TTC549 (cell line): ENCODE results near the gene MAGEB3.
"Not testable (repeated sequence)": the region's sequence is repeated elsewhere in the genome, so short reads cannot be mapped to it uniquely, and the experiment has no call there.

Experiments
- FAIRE-seq: peaks from 2 replicates; lab custom pipeline; 2012; peaks lifted over from hg19 to GRCh38; lab: Jason Lieb, UNC

MAGEB3 gene

GRCh38 chrX:30230395-30230794 lies at the start of gene MAGEB3:
Gene MAGEB3, plus strand, starts transcription at chrX:30230657. Its CDS starts 5,268 bp downstream, at chrX:30235925.
- no peak for FAIRE-seq

DNA sequence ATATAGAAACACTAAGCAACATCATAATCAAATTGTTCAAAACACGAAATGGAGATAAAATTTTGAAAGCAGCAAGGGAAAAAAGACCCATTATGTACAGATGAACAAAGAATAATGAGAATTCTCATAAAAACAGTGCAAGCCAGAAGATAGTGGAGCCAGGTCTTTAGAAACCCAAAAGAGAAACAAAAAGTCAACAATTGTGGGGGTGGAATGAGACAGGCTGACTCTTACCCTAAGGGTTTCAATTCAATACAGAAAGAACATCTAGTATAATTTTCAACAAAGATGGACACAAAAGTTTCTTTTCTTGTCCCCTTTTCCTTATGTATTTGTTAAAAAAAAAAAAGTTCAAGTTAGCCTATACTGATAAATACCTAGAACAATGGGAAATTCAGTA lies 49.1 kb upstream of the MAGEB3 start:
- FAIRE-seq: no peak

DNA sequence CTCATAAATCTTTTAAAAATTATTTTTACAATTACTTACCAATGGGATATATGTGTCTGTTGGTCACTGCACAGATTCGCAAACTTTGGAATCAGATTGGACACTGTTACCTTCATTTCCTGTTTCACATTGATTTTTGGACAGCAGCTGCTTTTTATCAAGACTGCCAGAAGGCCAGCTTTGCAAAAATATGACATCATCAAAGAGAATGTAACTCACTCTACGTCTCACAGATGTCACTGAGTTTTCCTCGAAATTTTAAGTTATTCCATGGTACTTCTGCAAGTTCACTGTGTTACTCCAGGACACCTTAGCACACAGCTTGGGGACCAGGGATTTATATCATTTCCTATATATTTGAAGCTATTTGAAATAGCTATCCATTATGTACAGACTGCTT lies 46.9 kb upstream of the MAGEB3 start:
- FAIRE-seq: no peak

DNA sequence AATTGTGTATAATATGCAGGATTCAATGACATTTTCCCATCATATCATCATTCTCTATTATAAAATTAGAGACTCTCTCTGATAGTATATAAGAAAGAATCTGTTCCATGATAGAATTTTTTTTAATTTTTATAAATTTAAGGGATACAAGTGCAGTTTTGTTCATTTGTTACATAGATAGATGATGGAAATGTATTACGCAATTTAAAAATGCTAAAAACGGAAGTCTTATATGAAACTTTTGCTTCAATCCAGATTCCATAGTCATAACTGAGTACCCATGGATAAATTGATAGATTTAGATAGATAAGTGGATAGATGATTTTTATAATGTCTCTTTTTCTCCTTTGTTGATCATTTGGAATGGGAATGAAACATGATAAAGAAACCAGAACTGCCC lies 40.0 kb upstream of the MAGEB3 start:
- no peak for FAIRE-seq

- FAIRE-seq: not testable (repeated sequence)
These were observed 36.5 kb upstream of the MAGEB3 start for GRCh38 chrX:30193910-30194309.

GRCh38 chrX:30196322-30196721 lies 34.1 kb upstream of the MAGEB3 start:
- no peak for FAIRE-seq

- no peak for FAIRE-seq
These were observed 18.3 kb upstream of the MAGEB3 start for GRCh38 chrX:30212172-30212571.

- FAIRE-seq: no peak
These were observed 15.1 kb upstream of the MAGEB3 start, which contains the start of gene MAGEB2 for GRCh38 chrX:30215357-30215843. Gene MAGEB2, plus strand, starts transcription at chrX:30215563. Its CDS starts 3,018 bp downstream, at chrX:30218581.

DNA sequence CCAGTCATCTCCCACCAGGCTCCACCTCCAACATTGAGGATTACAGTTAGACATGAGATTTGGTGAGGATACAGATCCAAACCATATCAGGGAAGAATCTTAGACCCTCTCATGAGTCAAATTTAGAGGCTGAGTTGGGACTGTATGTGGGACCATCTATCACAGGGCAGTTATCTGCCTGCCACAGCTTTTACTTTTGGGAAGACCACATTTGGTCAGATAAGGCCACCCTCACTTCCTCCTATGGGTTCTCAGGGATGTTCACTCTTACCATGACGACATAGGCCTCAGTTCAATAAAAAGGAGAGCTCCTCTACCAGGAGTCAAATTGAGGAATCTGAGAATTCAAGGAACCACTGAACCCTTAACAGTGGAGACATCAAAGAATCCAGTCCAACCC lies 13.0 kb upstream of the MAGEB3 start:
- FAIRE-seq: no peak

DNA sequence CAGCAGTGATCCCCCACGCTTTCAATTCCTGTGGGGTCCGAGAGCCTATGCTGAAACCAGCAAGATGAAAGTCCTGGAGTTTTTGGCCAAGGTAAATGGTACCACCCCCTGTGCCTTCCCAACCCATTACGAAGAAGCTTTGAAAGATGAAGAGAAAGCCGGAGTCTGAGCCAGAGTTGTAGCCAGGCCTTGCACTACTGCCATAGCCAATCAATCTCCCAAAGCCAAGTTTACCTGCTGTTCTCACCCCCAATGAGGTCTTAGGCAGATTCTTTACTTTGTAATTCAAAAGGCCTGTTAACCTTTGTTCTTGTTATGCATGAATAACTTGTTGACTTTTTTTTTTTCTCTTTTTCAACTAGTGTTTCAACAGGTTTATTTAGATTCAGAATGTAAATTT lies 11.1 kb upstream of the MAGEB3 start:
- no peak for FAIRE-seq

GRCh38 chrX:30220661-30221060 lies 9.8 kb upstream of the MAGEB3 start:
- FAIRE-seq: no peak

DNA sequence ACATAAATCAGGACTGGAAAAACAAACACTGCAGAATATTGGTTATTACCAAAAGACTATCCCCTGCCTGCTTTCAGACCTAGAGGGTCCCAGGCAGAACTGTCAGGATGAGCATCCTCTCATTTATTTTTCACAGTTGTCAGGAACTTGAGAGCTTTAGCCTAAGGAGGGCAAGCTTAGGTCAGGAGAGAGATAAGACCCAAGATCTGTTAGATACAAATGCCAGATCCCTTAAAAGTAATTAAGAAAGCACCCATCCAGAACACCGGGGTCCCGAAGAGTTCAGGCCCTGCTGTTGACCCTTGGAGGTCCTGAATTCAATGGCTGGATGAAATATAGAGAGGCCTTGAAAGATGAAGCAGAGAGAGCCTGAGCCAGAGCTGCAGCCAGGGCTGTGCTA lies 5.9 kb upstream of the MAGEB3 start:
- no peak for FAIRE-seq

DNA sequence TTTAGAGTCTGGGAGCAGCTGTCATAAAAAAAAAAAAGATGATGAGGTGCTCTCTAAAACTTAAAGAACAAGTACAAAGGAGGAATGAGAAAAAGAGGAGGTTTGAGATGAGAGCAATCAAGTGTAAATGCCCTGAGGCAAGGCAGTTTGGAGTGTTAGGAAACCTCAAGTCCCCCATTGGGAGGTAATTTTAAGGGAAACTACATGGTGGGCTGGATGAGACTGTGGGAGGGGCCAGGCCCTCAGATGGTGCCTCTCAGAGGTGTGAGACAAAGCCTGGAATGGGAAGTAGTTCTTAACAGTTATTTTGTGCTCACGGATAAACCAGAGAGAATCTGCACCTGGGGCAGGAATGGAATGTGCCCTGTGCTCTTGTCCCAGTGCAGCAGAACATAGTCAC lies 1.9 kb upstream of the MAGEB3 start:
- no peak for FAIRE-seq

DNA sequence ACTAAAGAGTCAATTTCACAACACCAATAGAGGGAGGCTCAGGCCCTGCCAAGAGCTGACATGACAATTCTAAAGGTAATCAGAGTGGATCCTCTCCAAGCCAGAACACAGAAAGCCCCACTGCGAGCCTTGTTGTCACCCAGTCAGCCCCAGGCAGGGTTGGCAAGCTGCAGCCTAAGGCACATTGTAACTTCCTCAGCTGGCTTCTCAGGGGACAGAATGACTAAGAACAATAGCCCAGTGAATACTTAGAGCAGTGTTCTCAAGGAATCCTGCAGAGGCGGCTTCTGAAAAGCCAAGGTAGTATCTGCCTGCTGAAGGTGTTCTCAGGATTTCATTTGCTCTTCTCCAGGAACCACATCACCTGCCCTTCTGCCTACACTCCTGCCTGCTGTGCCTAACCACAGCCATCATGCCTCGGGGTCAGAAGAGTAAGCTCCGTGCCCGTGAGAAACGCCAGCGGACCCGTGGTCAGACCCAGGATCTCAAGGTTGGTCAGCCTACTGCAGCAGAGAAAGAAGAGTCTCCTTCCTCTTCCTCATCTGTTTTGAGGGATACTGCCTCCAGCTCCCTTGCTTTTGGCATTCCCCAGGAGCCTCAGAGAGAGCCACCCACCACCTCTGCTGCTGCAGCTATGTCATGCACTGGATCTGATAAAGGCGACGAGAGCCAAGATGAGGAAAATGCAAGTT lies 11.4 kb downstream of the MAGEB3 start, which contains the start of gene MAGEB4:
Gene MAGEB4, plus strand, starts transcription at position 277 of the 692 bp plus-strand sequence. Its CDS starts 136 bp downstream, at position 413.
- FAIRE-seq: no peak

DNA sequence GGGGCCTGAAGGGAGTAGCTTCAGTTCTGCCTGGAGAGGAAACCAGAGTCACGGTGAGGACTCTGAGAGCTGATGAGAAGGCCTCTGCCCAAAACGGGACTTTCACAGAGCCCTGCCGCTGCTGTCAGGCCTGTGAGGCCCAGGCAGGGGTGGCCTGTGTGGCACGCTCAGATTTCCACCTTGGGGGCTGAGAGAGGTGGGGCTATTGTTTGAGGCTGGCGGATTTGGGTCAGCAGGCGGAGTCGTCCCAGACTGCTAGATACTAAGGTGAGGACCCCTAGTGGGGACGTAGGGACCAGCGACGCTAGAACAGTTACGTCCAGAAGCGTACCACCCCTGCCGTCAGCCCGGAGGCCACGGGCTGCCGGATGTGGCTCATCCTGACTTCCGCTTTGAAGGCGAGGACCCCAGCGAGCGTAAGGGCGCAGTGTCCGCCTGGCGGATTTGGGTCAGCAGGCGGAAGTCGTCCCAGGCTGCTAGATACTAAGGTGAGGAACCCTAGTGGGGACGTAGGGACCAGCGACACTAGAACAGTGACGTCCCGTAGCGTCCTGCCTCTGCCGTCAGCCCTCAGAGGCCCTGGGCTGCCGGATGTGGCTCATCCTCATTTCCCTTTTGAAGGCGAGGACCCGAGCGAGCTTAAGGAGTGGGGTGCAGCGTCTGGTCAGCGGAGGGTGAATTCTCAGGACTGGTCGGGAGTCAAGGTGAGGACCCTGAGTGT lies 16.5 kb downstream of the MAGEB3 start, which contains the start of gene MAGEB1:
Gene MAGEB1, plus strand, starts transcription at position 378 of the 721 bp plus-strand sequence. CDS start 3,348 bp downstream, outside the sequence.
- FAIRE-seq: no peak

GRCh38 chrX:30248854-30249253 lies 18.4 kb downstream of the MAGEB3 start:
- no peak for FAIRE-seq

DNA sequence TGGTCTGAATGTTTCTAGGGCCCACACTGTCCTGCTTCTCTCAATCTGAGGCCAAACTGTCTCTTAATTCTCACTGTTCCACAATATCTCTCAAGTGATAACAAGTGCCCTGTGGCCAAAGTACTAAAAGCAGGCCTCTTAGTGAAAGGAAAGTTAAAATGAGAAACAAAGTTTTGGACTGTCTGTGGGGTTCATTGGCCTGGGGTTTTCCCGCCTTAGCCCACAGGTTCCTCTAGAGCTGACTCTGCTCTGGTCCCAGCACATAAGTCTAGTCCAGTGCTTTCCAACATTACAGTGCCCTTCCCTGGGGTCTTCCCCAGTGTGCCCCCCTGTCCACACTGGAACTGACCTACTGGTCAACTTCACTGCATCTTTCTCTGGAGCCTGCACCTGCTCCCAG lies 22.8 kb downstream of the MAGEB3 start:
- FAIRE-seq: no peak

DNA sequence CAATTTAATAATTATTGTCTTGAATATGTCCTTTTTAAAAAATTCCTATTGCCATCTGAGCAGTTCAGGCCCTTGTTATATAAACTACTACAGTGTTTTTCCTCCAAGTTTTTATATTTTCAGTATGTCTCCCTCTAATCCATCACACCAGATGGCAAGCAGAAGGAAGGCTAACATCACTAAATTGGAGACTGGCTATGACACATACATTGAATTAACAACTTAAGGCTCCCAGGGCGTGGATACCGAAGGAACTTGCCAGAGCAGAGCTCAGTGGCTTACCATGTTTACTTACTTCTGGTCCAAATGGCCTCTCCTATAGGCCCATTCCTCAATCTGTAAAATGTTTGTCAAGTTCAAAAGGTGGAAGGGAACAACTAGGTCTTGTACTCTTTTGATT lies 29.5 kb downstream of the MAGEB3 start:
- no peak for FAIRE-seq

GRCh38 chrX:30261012-30261411 lies 30.6 kb downstream of the MAGEB3 start:
- no peak for FAIRE-seq

GRCh38 chrX:30262763-30263162 lies 32.3 kb downstream of the MAGEB3 start:
- FAIRE-seq: no peak

DNA sequence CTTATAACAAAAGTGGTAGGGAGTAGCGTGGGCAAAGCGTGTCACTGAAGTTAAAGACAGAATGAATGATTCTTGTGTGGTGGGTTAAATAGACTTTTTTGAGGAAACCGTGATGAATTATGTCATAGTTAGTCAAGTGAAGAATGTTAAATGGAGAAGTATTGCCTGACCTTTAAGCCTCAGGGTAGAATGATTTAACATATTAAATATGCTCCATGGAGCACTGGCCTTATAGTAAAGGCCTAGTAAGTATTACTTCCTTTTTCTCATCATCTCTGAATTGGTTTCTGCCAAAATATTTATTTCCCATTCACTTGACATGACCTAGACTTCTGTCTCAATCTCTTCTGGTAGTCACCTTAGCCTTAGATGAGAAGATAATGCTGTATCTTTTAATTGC lies 40.2 kb downstream of the MAGEB3 start:
- no peak for FAIRE-seq

DNA sequence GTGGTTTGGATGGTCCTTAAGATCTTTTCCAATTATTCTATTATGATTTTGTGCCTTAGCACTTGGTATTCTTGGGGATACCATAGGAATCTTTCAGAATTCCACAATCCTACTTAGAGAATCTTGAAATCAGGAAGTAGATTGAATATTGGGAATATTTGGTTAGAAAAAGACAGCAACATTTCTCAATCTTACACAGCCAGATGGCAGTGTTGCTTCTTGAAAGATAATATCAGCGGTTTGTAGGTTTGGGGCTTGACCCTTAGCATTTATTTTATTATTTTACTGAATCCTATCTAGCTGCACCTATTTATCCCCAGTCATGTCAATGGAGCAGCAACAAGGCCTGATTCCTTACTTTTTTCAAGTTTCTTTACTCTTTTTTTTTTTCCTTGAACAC lies 45.0 kb downstream of the MAGEB3 start:
- no peak for FAIRE-seq

GRCh38 chrX:30278365-30278764 lies 47.9 kb downstream of the MAGEB3 start:
- FAIRE-seq: no peak
